ENCODE measurements around the gene REC8. TPM values are rescaled to one million over a fixed set of nuclear protein-coding genes. Genes with fewer than 3 reads are reported as not detected.
A peak's percentile ranks its signal among the peaks of the same experiment; 100 is the strongest.

Gene REC8
- total RNA-seq, 1 donor from 2014 or later: 1.7 TPM

DNA sequence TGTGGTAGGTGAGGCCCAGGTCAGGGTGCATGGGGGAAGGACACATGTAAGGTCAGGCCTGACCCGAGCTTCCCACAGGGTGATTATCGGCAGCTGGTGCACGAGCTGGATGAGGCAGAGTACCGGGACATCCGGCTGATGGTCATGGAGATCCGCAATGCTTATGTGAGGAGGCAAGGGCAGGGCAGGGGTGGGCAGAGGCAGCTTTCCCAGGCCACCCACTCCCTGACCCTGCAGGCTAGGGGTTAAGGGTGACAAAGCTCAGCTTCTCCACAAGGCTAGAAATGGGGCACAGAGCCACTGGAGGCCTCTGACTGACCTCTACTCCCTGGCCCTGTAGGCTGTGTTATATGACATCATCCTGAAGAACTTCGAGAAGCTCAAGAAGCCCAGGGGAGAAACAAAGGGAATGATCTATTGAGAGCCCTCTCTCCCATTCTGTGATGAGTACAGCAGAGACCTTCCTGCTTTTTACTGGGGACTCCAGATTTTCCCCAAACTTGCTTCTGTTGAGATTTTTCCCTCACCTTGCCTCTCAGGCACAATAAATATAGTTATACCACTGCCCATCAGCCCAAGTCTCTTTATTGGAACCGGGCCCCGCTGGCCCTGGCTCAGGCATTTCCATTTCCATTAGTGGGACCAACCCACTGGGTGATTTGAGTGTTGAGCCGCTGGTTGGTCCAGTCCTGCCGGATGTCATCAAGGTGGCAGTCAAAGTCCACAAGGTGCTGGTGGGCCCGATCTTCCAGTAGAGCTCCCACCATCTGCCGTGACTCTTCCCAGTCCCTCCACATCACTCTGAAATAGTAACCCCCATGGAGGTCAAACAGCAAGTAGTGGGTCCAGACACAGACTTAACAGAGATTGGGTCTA lies 33.2 kb upstream of the REC8 start:
- no peak for DNase-seq (ENCODE audit: low read depth in 2 of 2)

DNA sequence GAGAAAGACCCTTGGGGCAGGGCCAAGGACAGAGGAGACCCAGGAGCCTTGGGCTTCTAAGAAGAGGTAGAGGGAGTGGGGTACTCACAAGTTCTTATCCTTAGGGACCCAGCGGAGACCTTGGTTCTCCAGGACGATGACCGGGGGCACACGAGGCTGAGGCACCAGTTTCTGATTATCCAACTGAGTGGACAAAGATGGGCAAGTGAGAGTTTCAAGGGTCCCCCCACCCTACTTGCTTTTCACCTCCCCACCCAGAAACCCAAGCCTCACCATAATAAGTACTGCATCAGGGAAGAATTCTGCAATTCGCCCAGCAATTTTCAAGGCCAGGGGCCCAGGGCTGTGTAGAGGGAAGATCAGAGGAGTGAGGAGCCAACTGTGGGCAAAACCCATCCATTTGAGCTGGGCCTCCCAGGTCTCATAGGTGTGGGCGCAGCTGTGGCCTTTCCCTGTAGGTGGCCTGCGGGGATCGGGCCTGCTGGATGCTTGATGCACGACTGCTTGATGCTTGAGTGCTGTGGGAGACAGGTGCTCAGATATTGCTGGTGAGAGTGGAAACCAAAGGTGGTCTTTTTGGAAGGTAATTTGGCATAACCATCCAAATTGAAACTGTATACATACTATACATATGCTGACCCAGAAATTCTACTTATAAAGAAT lies 32.5 kb upstream of the REC8 start:
- DNase-seq (ENCODE audit: low read depth in 2 of 2): no peak

DNA sequence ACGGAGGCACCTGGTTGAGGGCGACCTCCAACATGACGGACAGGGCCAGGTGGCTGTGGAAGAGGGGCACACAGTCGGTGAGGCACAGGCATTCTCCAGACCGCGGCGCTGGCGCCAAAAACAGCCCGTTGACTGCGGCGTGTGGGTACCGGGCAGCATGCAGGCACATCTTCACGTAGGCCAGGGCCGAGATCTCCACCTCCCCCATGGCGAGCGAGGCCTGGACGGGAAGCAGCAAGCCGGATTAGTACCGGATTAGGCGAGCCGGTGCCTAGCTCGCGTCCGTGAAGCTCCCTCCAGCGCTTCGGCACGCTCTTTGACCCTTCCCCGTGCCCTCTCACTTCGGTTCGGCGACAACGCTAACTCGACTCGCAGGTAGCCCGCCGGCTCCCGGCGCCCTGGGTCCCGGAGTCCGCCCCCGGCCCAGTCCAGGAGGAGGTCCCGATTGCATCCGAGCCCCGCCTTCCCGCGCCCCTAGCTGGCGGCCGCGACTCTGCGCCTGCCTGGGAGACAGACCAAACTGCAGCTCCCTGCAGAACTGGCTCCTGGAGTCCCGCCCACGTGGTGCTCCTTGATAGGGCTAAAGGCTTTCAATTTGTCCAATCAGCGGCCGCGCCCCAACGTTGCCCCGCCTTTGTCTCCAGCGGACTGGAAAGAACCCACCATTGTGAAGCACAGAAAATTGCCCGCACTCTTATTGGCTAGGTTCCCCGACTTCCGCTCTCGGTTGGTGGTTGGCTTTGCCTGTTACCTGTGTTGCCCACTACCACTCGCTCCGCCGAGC lies 30.6 kb upstream of the REC8 start, which contains the start of gene EMC9:
Gene EMC9 (minus strand): TSS at position 495 of the 784 bp plus-strand sequence. CDS start 287 bp downstream, at position 208.
- DNase-seq (ENCODE audit: low read depth in 2 of 2): peak; percentile 96 to 100

DNA sequence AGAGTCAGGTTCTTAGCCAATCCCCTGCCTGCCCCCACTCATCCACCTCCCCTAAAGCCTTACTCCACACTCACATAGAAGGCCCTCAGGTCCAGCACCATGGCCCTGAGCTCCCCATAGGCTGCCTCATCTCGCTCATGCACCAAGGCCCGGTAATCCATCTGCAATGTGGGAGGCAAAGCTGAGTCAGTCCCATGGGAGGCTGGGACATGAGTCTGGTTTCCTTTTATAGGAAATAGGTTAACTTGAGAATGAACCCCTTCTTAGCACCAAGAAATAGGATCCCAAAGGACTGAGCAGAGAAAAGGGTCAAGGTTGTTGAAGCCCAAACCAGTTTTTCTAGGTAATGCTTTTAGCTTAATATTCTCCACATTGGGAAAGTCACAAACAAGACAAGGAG lies 28.4 kb upstream of the REC8 start:
- no peak for DNase-seq (ENCODE audit: low read depth in 2 of 2)

DNA sequence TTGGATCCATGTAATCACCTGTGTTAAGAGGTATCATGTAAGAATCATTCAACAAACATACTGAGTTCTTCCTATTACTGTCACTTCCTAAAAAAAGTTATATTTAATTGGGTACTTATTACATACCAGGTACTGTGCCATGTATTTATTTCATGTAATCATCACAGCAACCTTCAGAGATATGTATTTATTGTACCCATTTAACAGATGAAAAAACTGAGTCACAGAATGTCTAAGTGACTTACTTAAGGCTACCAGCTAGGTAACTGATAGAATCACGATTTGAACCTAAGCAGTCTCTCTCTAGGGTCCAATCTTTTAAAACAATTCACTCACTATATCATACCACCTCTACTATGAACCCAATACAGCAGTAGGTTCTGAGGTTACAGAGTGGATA lies 27.4 kb upstream of the REC8 start:
- DNase-seq (ENCODE audit: low read depth in 2 of 2): no peak

DNA sequence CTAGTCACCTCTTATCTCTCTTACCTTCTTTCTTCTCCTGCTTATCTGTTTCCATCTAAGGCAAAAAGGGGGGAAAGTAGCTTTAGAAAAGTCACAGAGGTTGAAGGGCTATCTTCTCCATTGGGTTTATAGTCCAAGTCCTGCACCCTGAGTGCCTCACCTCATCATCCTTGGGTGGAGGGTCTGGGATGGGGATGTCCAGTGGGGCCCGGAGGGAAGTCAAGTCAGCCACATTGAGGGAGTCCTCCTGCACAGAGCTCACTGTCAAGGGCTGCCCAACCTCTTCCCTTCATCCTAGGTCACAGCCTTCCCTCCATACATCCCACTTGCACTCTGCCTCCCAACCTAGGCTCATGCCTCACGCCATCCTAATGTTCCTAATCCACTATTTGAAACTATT lies 26.7 kb upstream of the REC8 start:
- DNase-seq (ENCODE audit: low read depth in 2 of 2): no peak

DNA sequence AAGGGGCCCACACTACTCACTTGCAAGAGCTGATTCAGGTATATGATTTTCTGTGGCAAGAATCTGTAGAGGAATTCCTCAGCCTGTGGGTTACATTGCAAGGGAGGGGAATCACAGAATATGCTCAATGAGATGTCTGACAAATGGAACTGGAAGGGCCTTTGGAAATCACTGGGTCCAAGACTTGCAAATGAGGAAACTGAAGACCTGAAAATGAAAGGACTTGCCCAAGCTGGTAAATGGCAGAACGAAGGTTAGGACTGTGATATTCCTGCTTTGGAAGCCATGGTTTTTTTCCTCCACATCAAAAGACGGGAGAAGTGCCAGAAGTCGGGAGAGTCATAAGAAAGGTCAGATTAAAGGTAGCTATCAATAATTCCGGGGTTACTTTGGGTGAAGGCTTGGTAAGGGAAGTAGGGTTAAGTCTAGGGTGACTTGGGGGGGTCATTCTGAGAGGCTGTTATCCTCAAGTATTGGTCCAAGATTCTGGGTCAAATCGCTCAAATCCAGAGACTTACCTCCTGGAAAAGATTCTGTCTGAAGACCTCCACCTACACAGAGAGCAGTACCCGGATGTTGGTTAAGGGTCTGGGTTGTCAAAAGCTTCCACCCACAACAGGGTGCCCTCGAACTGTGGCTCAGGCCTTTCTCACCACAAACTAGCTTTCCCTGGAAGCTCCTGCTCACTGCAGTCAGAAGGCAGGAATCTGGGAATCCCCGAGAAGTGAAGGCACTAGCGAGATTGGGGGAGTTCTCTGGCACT lies 26.0 kb upstream of the REC8 start:
- DNase-seq (ENCODE audit: low read depth in 2 of 2): no peak

DNA sequence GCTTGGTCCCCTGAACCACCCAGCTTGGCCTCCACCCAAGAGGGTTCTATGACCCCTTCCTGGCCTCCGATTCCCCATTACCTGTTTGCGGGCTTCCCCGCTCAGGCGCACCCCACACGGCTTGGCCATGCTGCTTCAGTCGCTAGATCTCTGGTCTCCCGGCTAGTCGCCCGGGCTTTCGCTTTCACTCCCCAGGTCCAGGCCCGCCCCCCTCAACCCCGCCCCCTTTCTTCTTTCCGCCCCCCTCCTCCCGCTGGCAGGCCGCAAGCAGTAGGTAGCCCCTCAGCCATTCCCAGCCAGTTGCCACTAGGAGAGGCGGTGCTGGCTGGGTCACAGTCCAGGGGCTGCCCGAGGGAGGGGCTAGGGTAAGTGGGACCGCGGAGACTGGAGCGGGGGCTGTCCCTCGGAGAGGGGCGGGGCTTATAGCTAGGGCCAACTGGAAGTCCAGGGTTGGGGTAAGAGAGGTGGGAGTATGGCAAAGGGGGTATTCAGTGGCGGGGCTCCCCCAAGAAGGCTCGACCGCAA lies 25.4 kb upstream of the REC8 start, which contains the start of gene PSME2:
Gene PSME2 (minus strand): TSS at position 158 of the 525 bp plus-strand sequence. CDS start 29 bp downstream, at position 129.
- peak; percentile 92 to 99 for DNase-seq (ENCODE audit: low read depth in 2 of 2)

DNA sequence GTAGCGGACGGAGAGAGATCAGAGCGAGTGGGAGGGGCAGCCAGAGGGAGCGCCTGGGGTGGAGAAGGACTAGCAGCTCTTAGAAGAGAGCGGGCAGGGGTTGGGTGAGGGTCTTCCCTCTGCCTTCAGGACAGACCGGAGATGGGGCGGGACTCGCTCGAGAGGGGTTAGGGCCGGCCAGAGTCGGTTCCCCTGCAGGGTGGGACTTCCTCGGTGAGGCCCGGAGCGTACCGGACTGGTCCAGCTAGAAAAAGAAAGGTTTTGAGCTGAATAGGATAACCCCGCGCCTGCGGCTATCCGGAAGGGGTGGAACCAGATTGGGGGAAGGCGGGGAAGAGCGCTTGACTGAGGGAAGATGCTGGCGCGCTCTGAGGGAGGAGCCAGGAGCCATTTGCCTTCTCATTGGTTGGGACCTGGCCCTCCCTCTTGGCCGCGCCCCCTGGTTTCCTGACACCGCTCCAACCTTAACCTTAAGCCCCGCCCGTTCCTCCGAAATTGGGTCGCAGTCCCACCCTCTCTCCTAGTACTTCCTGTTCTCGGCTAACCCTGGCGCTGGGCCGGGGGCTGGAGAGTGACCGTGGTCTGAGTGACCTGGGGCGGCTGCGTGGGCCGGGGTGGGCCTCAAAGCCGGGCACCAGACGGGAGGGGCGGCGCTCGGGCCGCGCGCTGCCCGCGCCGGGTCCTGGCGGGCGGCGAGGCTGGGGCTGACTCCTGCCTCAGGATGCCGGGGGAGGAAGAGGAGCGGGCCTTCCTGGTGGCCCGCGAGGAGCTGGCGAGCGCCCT lies 24.7 kb upstream of the REC8 start, which contains the start of gene RNF31:
Gene RNF31 (plus strand): TSS at position 521 of the 783 bp plus-strand sequence. CDS start 201 bp downstream, at position 722.
- peak; percentile 92 to 99 for DNase-seq (ENCODE audit: low read depth in 2 of 2)

DNA sequence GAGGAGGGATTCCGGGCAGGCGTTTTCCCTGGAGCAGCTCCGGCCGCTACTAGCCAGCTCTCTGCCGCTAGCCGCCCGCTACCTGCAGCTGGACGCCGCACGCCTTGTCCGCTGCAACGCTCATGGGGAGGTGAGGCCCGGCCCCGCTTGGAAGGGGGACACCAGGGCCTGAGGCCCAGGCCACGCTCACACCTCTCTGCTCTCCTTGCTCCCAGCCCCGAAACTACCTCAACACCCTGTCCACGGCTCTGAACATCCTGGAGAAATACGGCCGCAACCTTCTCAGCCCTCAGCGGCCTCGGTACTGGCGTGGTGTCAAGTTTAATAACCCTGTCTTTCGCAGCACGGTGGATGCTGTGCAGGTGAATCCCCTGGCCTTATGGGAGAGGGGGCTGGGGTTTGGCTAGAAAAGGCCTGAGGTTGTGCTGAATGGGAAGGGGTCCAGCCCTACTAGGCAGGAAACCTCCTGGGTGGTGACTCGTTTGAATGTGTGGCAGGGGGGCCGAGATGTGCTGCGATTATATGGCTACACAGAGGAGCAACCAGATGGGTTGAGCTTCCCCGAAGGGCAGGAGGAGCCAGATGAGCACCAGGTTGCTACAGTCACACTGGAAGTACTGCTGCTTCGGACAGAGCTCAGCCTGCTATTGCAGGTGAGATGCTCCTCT lies 24.0 kb upstream of the REC8 start:
- no peak for DNase-seq (ENCODE audit: low read depth in 2 of 2)

DNA sequence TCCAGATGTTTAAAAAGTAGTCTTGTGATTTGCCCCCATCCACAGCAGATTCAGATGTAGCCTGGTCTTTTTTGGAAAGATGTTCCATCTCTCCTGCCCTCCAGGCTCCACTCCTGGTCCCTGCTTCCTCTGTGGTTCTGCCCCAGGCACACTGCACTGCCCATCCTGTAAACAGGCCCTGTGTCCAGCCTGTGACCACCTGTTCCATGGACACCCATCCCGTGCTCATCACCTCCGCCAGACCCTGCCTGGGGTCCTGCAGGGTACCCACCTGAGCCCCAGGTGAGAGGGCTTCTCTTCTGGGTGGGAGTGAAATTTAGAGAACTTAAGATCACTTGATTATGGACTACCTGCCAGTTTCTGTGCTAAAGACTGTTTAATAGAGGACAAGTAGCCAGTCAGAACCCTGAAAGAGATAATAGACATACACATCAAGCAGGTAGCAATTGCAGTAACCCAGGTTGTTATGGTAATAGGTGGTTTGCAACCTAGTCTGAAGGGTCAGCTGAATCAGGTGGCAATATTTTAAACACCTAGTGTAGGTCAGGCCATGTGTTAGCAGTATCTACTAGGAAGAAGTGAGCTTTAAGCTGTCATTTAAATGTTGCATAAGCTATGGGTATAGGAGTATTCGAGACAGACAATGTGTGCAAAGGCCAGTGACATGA lies 22.4 kb upstream of the REC8 start:
- DNase-seq (ENCODE audit: low read depth in 2 of 2): no peak

DNA sequence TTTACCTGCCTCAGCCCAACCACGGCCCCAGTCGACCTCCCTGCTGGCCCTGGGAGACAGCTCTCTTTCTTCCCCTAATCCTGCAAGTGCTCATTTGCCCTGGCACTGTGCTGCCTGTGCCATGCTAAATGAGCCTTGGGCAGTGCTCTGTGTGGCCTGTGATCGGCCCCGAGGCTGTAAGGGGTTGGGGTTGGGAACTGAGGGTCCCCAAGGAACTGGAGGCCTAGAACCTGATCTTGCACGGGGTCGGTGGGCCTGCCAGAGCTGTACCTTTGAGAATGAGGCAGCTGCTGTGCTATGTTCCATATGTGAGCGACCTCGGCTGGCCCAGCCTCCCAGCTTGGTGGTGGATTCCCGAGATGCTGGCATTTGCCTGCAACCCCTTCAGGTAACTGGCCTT lies 21.8 kb upstream of the REC8 start:
- DNase-seq (ENCODE audit: low read depth in 2 of 2): no peak

DNA sequence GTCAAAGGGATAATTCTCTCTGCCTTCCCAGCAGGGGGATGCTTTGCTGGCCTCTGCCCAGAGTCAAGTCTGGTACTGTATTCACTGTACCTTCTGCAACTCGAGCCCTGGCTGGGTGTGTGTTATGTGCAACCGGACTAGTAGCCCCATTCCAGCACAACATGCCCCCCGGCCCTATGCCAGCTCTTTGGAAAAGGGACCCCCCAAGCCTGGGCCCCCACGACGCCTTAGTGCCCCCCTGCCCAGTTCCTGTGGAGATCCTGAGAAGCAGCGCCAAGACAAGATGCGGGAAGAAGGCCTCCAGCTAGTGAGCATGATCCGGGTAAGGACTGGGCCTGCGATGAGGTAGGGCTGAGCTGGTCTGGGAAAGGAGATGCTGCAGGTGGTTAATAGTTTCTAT lies 21.3 kb upstream of the REC8 start:
- no peak for DNase-seq (ENCODE audit: low read depth in 2 of 2)

DNA sequence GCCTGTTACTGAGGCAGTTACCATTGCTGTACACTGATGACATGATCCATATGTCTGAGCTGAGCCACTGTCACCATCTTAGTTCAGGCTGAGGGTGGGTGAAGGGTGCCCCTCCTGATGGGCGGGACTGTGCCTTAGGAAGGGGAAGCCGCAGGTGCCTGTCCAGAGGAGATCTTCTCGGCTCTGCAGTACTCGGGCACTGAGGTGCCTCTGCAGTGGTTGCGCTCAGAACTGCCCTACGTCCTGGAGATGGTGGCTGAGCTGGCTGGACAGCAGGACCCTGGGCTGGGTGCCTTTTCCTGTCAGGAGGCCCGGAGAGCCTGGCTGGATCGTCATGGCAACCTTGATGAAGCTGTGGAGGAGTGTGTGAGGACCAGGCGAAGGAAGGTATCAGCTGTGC lies 20.9 kb upstream of the REC8 start:
- DNase-seq (ENCODE audit: low read depth in 2 of 2): no peak

DNA sequence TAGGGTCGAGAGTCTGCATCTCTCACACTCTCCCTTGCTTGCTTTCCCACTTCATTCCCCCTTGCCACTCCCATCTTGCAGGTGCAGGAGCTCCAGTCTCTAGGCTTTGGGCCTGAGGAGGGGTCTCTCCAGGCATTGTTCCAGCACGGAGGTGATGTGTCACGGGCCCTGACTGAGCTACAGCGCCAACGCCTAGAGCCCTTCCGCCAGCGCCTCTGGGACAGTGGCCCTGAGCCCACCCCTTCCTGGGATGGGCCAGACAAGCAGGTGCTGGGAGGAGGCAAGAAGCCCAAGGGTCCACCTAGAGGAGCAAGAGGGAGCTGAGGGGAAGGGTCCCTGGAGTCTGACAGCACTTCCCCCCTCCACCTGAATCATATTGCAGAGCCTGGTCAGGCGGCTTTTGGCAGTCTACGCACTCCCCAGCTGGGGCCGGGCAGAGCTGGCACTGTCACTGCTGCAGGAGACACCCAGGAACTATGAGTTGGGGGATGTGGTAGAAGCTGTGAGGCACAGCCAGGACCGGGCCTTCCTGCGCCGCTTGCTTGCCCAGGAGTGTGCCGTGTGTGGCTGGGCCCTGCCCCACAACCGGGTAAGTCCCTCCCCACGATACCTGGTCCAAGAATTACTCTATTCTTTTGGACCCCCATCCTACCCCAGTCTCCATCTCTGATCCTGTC lies 20.3 kb upstream of the REC8 start:
- no peak for DNase-seq (ENCODE audit: low read depth in 2 of 2)

DNA sequence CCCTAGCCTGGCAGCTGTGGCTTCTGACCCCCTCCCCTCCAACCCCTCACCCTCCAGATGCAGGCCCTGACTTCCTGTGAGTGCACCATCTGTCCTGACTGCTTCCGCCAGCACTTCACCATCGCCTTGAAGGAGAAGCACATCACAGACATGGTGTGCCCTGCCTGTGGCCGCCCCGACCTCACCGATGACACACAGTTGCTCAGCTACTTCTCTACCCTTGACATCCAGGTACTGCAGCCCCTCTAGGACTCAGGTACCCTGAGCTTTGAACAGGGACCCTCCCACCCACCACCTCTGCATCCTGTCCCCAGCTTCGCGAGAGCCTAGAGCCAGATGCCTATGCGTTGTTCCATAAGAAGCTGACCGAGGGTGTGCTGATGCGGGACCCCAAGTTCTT lies 16.8 kb upstream of the REC8 start:
- no peak for DNase-seq (ENCODE audit: low read depth in 2 of 2)

DNA sequence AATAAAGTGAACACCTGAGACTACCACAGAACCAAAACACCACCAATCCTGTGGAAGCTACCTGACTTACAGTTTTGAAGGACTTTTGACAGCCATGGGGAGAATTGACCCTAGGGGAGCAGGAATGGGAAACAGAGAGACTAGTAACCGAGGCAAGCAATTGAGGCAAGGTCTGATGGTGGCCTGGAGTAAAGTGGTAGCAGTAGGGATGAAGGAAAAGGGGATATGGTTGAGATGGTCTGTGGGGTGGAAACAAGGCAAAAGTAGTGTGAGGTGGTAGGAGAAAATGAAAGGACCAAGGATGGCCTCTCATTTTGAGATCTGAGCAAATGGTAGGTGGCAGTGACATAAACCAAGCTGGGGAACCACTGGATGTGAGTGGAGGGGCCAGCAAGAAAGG lies 15.0 kb upstream of the REC8 start:
- DNase-seq (ENCODE audit: low read depth in 2 of 2): no peak

DNA sequence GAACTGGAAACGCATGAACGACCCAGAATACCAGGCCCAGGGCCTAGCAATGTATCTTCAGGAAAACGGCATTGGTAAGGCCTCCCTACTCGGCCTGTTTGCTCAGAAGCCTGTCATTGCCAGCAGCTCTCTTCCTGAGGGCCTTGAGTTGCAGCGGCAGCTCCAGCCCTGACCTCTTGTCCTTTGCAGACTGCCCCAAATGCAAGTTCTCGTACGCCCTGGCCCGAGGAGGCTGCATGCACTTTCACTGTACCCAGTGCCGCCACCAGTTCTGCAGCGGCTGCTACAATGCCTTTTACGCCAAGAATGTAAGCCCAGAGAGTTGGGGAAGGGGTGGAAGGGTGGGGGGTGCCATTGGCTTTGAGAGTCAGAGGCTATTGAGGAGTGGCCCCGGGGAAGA lies 14.5 kb upstream of the REC8 start:
- no peak for DNase-seq (ENCODE audit: low read depth in 2 of 2)

Data from dermis microvascular lymphatic vessel endothelial cell (primary cell).